Effector CD8-positive, alpha-beta T cell (primary cell): ENCODE data around the gene GPALPP1.
"Not testable (repeated sequence)": the region's sequence is repeated elsewhere in the genome, so short reads cannot be mapped to it uniquely, and the experiment has no call there.

ENCODE experiments used
- DNase-seq: peaks from one replicate; lab custom pipeline; 2025; lab: John Stamatoyannopoulos, UW

GPALPP1 gene

DNA sequence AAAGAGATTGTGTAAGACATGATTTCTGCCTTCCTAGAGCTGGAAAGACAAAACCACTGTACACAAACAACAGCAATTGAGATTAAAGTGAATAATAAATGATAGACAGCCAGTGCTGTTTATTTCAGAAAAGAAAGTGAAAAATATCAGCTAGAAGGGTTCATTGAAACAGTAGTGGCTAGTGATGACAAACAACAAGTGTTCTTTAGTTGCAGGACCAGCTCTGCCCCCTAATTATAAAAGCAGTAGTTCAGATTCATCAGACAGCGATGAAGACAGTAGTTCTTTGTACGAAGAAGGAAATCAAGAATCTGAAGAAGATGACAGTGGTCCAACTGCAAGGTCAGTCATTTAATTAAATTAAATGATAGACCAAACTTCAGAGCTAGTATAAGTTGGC is 14.8 kb downstream of the GPALPP1 start:
- DNase-seq = no peak

DNA sequence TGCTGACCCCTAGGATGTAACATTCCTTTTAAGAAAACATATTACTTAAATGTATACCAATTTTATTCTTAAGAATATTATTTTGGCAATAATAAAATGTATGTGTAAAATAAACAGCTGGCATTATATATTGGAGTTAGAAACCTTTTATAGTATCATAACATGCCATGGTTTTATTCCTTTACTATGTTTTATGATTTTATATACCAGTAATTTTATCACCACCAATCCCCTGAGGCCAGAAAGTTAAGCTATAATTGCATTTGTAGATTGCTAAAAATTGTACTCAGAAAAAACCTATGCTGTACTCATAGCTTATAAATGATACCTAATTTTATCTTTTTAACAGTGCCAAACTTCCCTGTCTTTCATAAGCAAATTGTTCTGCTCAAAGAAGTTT is 17.9 kb downstream of the GPALPP1 start:
- no peak for DNase-seq

DNA sequence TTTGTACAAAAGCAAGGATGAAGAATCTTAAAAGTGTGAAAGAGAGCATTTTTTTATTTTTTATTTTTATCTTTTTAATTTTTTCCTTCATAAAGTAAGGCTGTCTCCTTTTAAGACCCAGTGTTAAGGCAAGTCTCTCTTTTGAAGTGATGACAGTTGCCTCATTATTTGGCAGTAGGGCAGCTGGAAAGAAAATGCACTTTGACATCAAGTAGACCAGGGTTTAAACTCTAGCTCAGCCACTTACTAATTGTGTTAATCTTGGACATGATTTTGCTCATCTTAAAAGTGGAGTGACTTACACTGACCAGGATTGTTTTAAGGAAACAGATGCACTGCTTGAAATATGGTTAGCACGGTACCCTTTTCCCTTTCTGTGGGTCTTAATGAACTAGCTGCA is 18.5 kb downstream of the GPALPP1 start:
- DNase-seq = no peak

DNA sequence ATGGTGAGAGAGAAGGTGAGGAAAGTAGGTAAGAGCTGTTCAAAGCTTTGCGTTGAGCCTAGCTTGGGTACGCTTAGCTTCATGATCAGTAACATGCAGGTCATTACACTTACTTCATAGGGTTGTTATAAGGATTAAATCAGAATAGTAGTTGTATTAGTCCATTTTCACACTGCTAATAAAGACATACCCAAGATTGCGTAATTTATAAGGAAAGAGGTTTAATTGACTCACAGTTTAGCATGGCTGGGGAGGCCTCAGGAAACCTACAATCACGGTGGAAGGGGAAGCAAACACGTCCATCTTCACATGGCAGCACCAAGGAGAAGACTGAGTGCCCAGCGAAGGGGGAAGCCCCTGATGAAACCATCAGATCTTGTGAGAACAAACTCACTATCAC is 21.9 kb downstream of the GPALPP1 start:
- DNase-seq = no peak

DNA sequence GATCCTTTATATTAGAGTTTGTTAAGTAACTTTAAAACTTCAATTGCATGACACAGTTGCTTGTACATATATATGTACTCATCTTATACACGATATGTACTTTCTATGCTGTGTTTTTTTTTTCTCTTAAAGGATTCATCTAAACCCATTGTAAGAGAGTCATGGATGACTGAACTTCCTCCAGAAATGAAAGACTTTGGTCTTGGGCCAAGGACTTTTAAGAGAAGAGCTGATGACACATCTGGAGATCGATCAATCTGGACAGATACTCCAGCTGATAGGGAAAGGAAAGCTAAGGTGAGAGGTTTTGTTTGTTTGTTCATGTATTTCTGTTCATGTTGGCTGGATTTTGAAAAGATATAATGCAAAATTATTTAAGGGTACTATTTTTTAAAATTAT is 26.0 kb downstream of the GPALPP1 start:
- no peak for DNase-seq

DNA sequence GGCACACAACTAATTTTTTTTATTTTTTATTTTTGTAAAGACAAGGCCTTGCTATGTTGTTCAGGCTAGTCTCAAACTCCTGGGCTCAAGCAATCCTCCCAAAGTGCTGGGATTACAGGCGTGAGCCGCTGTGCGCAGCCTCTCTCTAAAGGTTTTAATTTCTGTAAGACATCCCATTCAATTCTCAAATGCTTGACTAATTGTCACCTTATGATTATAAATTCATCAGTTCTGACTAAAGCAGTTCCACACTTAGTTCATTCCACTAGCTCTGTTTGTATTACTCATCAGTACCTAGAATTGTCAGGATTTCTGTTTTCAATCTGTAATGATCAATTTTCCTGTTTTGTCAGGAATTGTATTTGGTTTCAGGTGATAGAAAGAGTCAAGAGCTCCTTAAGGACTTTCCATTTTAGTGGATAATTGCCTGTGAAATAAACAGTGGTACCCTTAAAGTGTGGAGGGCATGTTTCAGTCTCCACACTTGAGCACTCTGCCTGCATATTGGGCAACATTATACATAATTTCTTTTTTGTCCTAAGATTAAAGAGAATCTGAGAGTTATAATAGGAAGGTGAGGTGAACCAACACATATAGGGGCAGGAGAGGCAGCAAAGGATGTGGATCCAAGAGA is 27.6 kb downstream of the GPALPP1 start:
- DNase-seq = no peak

DNA sequence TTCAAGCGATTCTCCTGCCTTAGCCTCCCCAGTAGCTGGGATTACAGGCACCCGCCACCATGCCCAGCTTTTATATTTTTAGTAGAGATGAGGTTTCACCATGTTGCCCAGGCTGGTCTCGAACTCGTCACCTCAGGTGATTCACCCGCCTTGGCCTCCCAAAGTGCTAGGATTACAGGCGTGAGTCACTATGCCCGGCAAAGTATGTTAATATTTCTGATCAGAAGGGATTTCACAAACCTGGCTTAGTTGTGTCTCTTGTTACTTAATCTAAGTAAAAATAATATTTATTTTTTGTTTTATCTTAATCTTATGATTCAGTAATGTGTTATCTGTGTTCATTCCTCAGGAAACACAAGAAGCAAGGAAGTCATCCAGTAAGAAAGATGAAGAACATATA is 30.6 kb downstream of the GPALPP1 start:
- not testable (repeated sequence) for DNase-seq

DNA sequence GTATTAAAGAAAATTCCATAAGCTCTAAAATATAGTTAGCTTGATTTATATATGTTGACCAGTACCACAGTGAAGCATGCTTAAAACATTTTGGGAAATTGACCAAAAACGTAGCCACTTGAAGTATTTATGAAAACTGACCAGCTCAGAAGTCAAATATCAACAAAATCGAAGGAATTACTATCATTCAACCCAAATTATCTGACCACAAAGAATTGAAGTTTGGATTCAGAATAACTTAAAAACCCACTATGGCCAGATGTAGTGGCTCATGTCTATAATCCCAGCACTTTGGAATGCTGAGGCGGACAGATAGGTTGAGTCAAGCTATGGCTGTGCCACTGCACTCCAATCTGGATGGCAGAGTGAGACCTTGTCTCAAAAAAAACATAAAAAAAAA is 31.9 kb downstream of the GPALPP1 start:
- DNase-seq = no peak

DNA sequence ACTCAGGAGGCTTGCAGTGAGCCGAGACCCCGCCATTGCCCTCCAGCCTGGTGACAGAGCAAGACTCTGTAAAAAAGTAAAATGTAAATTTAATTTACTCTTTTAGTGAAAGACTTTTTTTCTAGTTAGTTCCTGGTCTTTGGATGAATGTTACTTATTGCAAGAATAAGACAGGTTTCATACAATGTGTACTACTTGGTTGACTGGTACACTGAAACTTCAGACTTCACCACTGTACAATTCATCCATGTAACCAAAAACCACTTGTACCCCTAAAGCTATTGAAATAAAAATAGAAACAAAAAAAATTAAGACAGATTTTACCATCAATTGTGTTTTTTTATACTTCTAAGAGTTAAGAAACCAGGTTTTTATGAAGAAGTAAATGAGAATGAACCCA is 35.5 kb downstream of the GPALPP1 start:
- no peak for DNase-seq

DNA sequence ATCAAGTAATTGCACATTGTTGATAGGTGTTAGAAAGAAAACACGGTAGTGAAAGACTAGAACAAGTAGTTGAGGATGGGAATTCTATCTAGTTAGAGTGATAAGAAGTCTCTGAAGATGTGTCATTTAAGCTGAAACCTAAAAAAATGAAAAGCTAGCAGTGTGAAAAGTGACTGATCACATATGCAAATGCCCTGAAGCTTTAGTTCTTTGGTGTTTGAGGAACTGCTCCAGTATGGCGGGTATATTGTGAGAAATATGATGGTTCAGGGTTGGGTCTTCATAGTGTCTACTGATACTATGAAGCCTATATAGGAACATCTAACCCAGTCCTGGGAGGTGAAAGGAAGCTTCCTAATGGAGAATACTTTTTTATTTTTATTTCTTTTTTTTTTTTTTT is 45.0 kb downstream of the GPALPP1 start:
- no peak for DNase-seq

DNA sequence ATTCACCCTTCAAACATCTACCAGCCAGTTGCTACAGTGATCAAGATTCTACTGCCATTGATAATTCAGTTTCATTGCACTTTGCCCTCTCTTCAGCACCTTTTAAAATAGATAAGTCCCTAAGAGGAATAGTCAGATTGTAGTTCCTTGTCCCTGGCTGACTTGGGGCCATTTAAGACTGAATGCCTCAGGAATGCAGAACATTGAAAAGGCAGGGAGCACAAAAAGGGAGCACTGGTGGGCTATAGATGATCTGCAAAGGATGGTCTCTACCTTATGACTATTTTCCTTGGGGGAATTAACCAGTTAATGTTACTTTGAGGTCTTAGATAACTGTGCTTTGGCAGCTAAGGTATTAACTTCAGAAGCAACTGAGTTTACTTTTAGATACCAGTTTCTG is 46.9 kb downstream of the GPALPP1 start:
- no peak for DNase-seq

DNA sequence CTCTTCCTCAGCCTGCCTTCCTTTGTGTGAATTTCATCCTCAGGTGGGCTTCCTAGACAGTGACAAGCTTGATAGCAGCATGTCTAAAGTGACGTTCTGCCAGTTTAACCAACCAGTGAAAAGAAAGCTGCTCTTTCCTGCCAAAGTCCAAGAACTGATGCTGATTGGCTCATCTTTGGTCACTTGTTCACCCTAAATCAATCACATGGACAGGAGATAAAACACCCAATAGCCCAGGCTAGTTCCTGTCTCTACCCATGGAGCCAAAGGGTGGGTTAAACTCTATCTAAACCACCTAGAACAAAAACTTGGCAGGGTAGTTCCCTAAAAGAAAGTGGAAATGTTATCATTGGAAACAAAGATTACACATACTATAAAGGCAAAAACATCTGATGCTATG is 50.8 kb downstream of the GPALPP1 start:
- no peak for DNase-seq

DNA sequence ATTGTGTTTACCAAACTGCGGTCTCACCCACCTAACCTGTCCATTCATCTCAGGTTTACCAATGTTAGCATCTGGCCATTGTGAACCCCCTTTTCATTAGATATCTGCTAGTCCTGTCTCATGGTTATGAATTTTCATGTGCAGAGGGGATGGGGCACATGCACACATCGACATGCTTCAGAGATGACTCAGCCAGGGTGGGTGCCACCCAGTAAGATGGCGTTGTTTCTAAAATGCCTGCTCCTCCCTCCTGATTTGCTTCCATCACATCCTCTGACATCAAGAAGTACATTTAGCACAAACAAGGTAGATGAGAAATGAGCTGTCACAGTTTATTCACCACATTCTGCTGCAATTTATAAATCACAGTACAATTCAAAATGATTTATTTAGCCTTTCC is 51.3 kb downstream of the GPALPP1 start:
- DNase-seq = no peak

DNA sequence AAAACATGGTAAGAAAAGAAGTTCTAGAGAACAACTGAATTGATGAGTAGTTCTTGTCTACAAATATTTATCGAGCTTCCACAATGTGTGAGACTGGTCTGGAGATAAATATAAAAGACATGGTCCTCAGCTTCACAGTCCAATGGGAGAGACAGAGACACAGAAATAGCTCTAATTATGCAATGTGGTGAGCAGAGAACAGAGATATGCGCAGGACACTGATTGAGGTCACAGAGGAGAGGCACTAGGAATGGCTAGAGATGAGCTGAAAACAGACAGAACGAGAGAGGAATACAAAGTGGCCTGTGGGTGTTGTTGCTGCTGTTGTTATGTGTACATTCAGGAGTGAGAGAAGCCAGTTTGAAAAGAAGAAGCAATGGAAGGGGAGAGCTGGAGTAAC is 53.2 kb downstream of the GPALPP1 start:
- no peak for DNase-seq

DNA sequence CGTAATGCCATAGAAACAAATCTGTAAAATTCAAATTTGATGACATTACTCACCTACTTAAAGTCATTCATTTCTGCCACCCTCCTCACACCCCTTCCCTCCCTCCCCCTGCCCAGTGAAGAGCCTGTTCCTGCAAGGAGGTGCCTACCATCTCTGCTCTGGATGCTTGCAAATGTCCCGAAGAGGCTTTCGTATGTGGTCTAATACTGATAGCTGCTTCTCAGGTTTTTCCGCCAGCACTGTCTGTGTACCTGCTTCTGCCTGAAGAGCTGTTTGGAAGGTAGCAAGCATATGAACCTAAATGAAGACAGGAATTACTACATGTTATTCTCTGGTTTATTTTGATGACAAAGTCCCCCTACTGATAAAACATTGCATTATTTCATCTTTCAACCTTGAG is 57.1 kb downstream of the GPALPP1 start:
- no peak for DNase-seq

DNA sequence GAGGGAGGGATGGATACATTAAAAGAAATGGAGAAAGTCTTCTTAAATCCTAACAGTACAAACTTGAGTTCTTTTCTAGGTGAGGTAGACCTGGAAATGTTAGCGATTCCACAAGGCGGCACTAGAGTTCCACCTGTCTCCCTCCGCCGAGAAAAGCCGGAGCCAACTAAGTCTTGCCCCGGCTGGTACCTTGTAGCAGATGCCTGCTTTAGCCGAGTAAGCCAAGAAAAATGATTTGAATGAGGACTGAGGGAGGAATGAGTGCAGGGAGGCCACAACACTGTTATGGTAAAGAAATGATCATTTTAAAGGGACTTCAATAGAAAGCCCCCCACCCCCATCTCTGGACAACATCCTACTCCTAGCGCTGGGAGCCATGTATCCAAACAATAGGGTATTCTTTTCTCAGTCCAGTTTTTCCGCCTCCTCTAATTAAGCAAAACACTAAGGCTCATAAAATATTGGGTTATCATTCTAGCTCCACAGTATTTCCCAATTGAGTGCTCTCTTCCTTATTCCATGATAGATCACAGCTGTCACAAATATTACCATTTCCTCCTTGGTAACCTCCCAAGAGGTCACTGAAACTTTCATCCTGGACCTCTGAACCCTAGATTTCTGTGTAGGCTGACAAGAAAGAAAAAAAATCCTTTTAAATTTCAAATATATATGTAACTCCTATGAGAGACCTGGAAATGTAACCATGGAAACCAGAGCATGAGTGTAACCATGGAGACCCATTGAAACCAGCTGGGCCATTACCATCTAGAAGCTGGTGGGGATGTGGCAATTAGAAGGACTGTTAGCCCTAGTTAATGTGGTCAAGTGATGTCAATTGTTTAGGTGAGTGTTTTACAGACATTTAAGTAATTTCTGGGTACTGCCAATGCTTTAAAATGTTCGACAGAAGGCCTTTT is 58.3 kb downstream of the GPALPP1 start:
- peak; percentile 50 for DNase-seq

DNA sequence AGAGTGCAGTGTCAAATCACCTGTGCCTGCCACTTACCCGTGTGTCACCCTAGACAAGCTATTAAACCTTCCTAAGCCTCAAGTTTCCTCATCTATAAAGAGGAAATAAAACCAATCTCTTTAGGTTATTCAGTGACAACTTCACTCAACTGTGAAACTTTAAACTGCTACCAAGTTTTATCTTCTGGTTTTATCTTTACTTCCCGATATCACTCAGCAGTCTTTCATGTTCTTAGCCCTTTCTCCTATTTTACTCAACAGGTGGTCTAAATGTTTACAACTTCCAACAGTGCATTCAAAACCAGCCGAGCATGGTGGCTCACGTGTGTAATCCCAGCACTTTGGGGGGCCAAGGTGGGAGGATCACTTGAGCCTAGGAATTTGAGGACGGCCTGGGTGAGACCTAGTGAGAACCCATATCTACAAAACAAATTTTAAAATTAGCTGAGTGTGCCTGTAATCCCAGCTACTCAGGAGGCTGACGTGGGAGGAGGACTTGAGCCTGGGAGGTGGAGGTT is 59.6 kb downstream of the GPALPP1 start:
- no peak for DNase-seq

DNA sequence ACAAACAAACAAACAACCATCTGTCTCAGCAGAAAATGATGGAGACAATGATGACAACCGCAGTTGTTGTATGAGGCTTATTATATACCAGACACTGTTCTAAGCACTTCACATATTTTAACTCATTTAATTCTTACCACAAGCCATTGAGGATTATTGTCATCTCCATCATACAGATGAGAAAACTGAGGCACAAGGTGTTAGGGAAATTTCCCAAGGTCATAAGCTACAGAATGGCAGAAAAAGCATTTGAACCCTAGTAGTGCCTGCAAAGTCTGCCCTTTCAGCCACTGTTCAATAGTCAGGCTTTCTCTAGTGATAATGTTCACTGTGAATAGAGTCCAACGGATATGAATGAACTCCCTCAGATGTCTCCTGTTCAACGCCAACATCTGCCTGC is 60.1 kb downstream of the GPALPP1 start:
- DNase-seq = no peak

DNA sequence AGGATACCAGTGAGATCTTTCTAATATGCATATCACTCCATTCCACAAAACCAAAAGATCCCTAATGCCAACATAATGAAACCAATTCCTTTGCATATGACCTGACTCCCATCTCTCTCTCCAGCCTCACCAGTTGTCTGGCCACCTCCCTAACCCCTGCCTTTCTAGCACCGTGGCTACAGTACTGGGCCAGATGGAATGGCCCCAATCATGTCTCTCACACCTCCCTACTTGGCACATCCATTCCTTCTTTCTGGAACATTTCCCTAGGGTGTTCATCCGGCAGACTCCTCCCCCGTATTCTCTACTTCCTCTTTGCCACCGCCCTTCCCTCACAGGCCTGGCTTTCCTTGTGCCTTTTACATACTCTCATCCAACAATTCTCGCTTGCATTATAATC is 62.0 kb downstream of the GPALPP1 start:
- no peak for DNase-seq

DNA sequence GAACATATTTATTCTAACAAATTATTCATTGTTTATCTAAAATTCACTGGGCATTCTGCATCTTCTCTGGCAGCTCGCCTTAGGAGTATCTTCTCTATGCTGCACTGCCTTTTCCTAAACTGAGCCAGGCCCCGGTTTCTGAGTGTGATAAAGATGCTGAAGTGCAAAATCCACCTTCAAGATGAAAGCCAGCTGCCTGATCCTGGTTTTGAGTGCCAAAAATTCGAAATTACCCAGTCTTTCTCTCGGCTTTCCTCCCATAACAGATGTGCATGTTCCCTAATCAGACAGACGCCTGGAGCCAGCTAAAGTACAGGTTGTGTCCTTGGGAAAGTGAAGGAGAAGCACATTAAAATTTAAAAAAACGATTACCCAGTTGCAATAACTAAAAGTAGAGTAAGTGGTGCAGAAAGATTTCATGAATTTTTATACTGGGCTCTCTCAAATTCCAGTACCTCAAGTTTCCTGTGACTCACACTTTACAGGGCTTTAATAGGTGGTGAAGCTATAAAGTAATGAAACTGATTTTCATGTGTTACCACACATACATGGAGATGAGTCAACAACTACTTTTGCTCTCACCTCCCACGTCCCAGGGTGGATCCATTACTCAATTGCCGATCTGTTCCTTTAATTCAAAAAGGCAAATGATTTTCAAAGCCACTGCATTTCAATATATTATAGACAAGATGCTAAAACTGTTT is 66.0 kb downstream of the GPALPP1 start:
- DNase-seq = no peak

DNA sequence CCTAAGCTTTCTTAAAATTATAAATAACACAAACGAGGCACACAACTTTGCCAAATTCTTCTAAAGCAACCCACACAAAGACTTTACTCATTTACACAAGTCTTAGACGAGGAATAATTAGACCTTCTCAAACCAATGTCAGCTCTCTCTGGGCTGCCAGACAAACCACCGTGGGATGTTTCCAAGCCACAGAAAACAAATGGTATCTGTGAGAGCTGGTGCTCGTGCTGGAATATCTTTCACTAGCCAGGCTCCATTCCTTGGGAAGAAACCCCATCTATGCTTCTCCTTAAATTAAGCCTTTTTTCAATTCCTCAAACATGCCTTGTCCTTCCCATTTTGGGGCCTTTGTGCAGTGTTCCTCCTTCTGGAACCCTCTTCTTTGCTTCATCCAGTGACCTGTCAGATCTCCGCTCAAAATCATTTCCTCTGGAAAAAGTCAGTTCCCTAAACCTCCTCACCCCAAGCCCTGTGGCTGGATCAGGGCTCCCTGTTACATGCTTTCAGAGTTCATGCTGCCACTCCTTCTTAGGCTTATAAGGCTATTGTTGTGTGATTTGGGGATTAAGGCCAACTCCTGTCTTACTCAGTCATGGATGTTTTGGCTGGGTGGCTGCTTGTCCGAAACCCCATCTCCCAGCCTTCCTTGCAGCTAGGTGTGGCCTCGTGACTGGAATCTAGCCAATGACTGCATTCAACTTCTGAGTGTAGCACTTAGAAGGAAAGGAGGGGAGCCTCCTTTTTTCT is 66.7 kb downstream of the GPALPP1 start:
- no peak for DNase-seq

DNA sequence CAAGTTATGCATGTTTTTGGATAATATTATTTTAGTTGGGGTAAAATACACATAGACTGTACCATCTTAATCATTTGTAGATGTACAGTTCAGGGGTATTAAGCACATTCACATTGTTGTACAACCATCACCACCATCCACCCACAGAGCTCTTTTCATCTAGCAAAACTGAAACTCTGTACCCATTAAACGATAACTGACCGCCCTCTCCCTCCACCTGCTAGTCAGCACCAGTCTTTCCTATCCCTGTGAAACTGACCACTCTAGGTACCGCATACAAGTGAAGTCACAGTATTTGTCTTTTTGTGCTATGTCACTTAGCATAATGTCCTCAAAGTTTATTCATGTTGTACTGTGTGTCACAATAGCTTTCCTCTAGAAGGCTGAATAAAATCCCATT is 70.7 kb downstream of the GPALPP1 start:
- no peak for DNase-seq
